GM19468 (cell line): ENCODE results near the gene ISY1.
"Not testable (repeated sequence)": the region's sequence is repeated elsewhere in the genome, so short reads cannot be mapped to it uniquely, and the experiment has no call there.

ENCODE experiments used
- ATAC-seq: cut with Tn5 transposase; IDR thresholded peaks from one replicate; pipeline ENCODE4 v1.9.1; 2021; ENCODE audit warnings: mild to moderate bottlenecking, moderate library complexity, moderate number of reproducible peaks; ENCODE audit not compliant: unreplicated experiment; ENCODE audit errors: extremely low read depth

ISY1 gene

GRCh38 chr3:129160891-129161859 lies at the start of gene ISY1:
ISY1 (minus strand) TSS chr3:129161063; CDS start chr3:129160975, 88 bp downstream.
- ATAC-seq = peak; percentile 73

- no peak for ATAC-seq
Measured at GRCh38 chr3:129207479-129207878, 46.6 kb upstream of the ISY1 start.

- ATAC-seq = no peak
Measured at GRCh38 chr3:129205109-129205832, 44.4 kb upstream of the ISY1 start.

- no peak for ATAC-seq
Measured at GRCh38 chr3:129204473-129204872, 43.6 kb upstream of the ISY1 start.

GRCh38 chr3:129199366-129199765 lies 38.5 kb upstream of the ISY1 start:
- ATAC-seq = no peak

- no peak for ATAC-seq
Measured at GRCh38 chr3:129197321-129197720, 36.5 kb upstream of the ISY1 start.

GRCh38 chr3:129196601-129197000 lies 35.7 kb upstream of the ISY1 start:
- ATAC-seq = no peak

GRCh38 chr3:129195731-129196256 lies 34.9 kb upstream of the ISY1 start:
- ATAC-seq = no peak

- not testable (repeated sequence) for ATAC-seq
Measured at GRCh38 chr3:129189793-129190192, 28.9 kb upstream of the ISY1 start.

- no peak for ATAC-seq
Measured at GRCh38 chr3:129187857-129188256, 27.0 kb upstream of the ISY1 start.

GRCh38 chr3:129185783-129186182 lies 24.9 kb upstream of the ISY1 start:
- no peak for ATAC-seq

- ATAC-seq = not testable (repeated sequence)
Measured at GRCh38 chr3:129184784-129185542, 24.1 kb upstream of the ISY1 start.

GRCh38 chr3:129184396-129184657 lies 23.5 kb upstream of the ISY1 start:
- no peak for ATAC-seq

GRCh38 chr3:129183569-129184395 lies 22.9 kb upstream of the ISY1 start, which contains the start of gene CNBP:
CNBP (minus strand) TSS chr3:129183896; CDS start chr3:129171757, 12,139 bp downstream.
- peak; percentile 94 for ATAC-seq

- no peak for ATAC-seq
Measured at GRCh38 chr3:129182390-129183185, 21.7 kb upstream of the ISY1 start.

- ATAC-seq = no peak
Measured at GRCh38 chr3:129181819-129182218, 21.0 kb upstream of the ISY1 start.

GRCh38 chr3:129180461-129180860 lies 19.6 kb upstream of the ISY1 start:
- ATAC-seq = no peak

- no peak for ATAC-seq
Measured at GRCh38 chr3:129176051-129176450, 15.2 kb upstream of the ISY1 start.

- ATAC-seq = no peak
Measured at GRCh38 chr3:129173725-129174124, 12.9 kb upstream of the ISY1 start.
